HL-60 (cell line): Measurements from ENCODE around the gene TSPAN18.

Experiments
- DNase-seq, 2 experiments: peaks; one replicate each; pipeline ENCODE4 v3.0.0-alpha.2; 2010 to 2020; ENCODE audit warnings: low read depth in 1 of 2, low spot score in 1 of 2
- H3K27ac ChIP-seq: fragments of 250-450 bp; sonication (Bioruptor Pico); replicated peaks from 2 replicates; pipeline ENCODE4 v1.5.1; 2020; ENCODE audit warnings: mild to moderate bottlenecking, moderate library complexity
- H3K27me3 ChIP-seq: fragments of 250-450 bp; sonication (Bioruptor Pico); 2 replicates; pipeline ENCODE4 v1.5.1; 2021; ENCODE audit warnings: mild to moderate bottlenecking, moderate library complexity; ENCODE audit not compliant: insufficient read depth, poor library complexity, severe bottlenecking
- H3K4me3 ChIP-seq: replicated peaks from 2 replicates; pipeline ENCODE4 v1.5.1; 2011; ENCODE audit warnings: mild to moderate bottlenecking, control low read depth, low read length; ENCODE audit not compliant: insufficient read depth
- CTCF ChIP-seq: IDR thresholded peaks from one replicate; pipeline ENCODE4 v1.5.1; 2011; ENCODE audit warnings: low read length, control low read depth, inconsistent platforms; ENCODE audit not compliant: insufficient read depth
- GABPA ChIP-seq: IDR thresholded peaks from 2 replicates; pipeline ENCODE4 v1.6.1; 2012; ENCODE audit warnings: low read depth
- POLR2AphosphoS5 ChIP-seq: IDR thresholded peaks from 2 replicates; pipeline ENCODE4 v1.6.1; 2012; ENCODE audit warnings: low read depth
- REST ChIP-seq: IDR thresholded peaks from 2 replicates; pipeline ENCODE4 v1.6.1; 2012; ENCODE audit warnings: low read depth; ENCODE audit not compliant: insufficient replicate concordance
- SPI1 ChIP-seq: IDR thresholded peaks from 2 replicates; pipeline ENCODE4 v1.6.1; 2012; ENCODE audit warnings: low read depth, mild to moderate bottlenecking, borderline replicate concordance

Gene TSPAN18

GRCh38 chr11:44818110-44818509 is 91.3 kb downstream of the TSPAN18 start:
- DNase-seq: no peak
- Histone ChIP-seq H3K4me3 (no peak overlapping the region), H3K27me3 (no peaks in the 10 kb centered on the region), H3K27ac (no peak overlapping the region)
- no peak for TF ChIP-seq CTCF
- TF ChIP-seq REST: no peak
- no peak for TF ChIP-seq GABPA
- TF ChIP-seq POLR2AphosphoS5: no peak
- no peak for TF ChIP-seq SPI1

GRCh38 chr11:44819346-44819745 is 92.6 kb downstream of the TSPAN18 start:
- no peak for TF ChIP-seq CTCF
- TF ChIP-seq POLR2AphosphoS5: no peak
- no peak for TF ChIP-seq REST
- no peak for TF ChIP-seq GABPA
- H3K27me3 ChIP-seq: no peaks in the 10 kb centered on the region
- no peak for DNase-seq

GRCh38 chr11:44822369-44822768 is 95.6 kb downstream of the TSPAN18 start:
- H3K4me3 ChIP-seq: no peak overlapping the region
- no peak for TF ChIP-seq SPI1
- no peak for TF ChIP-seq GABPA
- TF ChIP-seq POLR2AphosphoS5: no peak
- TF ChIP-seq CTCF: no peak
- TF ChIP-seq REST: no peak
- no peak for DNase-seq
- H3K27me3 ChIP-seq: no peaks in the 10 kb centered on the region
- H3K27ac ChIP-seq: no peak overlapping the region

More at GRCh38 chr11:44819346-44819745, 92.6 kb downstream of the TSPAN18 start:
- H3K4me3 ChIP-seq: no peak overlapping the region
- no peak overlapping the region for H3K27ac ChIP-seq
